22Rv1 (cell line): ENCODE measurements around the gene APC.

Source experiments
- H3K27ac ChIP-seq: fragments of 450-650 bp; 2 replicates; pipeline ENCODE4 v1.5.1; 2017
- ZFX ChIP-seq: fragments of 450-650 bp; IDR thresholded peaks from 2 replicates; pipeline ENCODE4 v1.6.1; 2017; ENCODE audit warnings: antibody characterized with exemption, borderline replicate concordance
- TF ChIP-seq, protein P1 (sequence below): fragments of 450-650 bp; IDR thresholded peaks from 2 replicates; pipeline ENCODE4 v1.5.1; 2017; ENCODE audit warnings: mild to moderate bottlenecking

The APC gene

DNA sequence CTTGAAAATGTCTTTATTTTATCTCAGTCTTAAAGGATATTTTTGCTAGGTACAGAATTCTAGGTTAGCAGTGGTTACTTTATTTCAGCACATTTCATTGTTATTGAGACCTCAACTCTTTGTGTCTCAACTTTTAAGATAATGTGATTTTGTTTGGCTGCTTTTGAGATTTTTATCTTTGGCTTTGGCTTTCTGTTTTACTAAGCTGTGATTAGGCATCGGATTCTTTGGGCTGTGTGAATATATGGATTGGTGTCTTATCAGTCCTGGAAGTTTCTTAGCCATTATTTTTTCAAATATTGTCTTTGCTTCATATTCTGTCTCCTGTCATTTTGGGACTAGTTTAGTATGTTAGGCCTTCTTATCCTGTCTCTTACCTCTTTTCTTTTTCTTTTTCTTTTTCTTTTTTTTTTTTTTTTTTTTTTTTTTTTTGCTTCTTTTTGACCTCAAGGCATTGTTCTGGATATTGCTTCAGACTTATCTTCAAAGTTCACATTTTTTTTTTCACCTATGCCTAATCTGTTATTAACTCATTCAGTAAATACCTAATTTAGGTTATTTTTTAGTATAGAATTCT, 20.1 kb upstream of the APC start:
- H3K27ac ChIP-seq = no peak overlapping the region
- TF ChIP-seq, protein P1, sequence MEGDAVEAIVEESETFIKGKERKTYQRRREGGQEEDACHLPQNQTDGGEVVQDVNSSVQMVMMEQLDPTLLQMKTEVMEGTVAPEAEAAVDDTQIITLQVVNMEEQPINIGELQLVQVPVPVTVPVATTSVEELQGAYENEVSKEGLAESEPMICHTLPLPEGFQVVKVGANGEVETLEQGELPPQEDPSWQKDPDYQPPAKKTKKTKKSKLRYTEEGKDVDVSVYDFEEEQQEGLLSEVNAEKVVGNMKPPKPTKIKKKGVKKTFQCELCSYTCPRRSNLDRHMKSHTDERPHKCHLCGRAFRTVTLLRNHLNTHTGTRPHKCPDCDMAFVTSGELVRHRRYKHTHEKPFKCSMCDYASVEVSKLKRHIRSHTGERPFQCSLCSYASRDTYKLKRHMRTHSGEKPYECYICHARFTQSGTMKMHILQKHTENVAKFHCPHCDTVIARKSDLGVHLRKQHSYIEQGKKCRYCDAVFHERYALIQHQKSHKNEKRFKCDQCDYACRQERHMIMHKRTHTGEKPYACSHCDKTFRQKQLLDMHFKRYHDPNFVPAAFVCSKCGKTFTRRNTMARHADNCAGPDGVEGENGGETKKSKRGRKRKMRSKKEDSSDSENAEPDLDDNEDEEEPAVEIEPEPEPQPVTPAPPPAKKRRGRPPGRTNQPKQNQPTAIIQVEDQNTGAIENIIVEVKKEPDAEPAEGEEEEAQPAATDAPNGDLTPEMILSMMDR = no peak
- no peak for TF ChIP-seq ZFX

DNA sequence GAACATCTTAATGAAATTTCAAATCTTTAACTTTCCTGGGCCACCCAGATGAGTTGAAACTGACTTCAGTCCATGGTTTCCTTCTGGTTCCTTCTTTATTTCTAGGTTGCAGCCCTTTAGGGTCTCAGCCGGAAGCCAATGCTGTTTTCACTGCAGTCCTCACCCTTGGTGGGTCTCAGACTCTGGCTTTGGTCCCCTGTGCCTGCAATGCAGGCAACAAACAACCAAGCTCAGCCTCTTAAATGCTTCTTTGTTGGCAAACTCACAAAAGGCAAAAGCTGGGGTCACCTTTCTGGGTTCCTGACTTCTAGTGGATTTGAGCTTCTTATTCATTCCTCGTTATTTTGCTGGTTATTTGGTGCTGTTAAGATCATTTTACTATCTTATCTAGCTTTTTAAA, 19.3 kb upstream of the APC start:
- TF ChIP-seq ZFX = no peak
- TF ChIP-seq, protein P1 = no peak
- H3K27ac ChIP-seq = no peak overlapping the region

DNA sequence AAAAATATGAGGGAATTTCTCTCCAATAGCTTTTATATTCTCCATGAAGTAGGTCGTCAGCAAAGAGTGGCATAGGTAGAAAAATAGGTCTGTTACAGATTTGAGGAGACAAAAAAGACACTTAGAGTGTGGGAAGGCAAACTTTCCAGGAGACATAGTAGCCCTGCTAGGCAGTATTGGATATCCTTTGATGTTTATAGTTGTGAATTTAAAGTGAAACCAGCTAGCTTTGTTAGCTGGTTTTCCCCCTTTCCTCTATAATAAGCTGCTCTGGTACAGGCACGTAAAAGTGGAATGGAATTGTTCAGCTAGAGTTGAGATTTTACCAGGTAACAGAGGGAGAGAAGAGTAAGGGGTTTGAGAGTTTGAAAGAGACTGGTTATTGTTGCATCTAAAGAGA, 17.1 kb upstream of the APC start:
- TF ChIP-seq, protein P1 = no peak
- no peak for TF ChIP-seq ZFX
- H3K27ac ChIP-seq = no peak overlapping the region

DNA sequence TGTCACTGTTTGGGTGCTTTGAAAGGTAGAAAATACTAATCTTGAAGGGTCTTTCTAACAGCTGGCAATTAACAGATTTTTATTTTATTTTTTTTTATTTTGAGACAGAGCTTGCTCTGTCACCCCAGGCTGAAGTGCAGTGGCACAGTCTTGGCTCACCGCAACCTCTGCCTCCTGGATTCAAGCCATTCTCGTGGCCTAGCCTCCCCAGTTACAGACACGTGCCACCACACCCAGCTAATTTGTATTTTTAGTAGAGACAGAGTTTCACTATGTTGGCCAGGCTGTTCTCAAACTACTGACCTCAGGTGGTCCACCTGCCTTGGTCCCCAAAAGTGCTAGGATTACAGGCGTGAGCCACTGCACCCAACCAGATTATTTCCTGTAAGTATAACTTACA, 12.8 kb upstream of the APC start:
- H3K27ac ChIP-seq = no peak overlapping the region
- TF ChIP-seq, protein P1 = no peak
- TF ChIP-seq ZFX = no peak

DNA sequence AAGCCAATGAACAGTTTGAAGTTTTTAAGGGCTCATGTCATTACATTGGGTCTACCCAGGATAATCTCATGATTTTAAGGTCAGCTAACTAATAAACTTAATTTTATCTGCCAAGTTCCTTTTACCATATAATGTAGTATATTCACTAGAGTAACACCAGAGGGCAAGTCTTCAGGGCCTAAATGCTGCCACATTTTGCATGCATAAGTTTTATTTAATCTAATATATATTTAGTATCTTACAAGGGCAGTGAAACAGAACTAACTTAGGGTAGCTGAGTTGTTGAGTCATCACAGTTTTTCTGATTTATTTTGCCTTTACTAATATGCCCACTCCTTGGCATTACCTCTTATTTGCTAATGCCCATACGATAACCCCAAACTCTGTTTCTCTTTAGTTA, 8.1 kb upstream of the APC start:
- H3K27ac ChIP-seq = no peak overlapping the region
- TF ChIP-seq, protein P1 = no peak
- TF ChIP-seq ZFX = no peak

DNA sequence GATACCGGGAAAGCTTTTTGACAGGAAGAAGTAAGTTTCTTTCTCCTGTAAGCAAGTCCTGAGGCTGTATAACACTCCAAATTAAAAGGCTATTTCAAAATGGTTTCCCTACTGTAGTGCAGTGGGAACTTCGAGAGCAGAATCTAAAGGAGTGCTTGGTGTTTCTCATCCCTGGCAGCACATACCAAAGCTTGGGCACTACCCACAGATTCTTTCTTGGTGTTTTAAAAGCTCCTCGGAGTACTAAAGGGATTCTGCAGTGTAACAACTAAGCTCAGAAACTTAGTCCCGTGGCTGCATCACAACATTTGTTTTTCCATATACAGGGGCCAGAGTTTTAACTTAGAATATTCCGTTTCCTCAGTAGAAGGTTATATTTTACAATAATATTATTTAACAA, 5.6 kb upstream of the APC start:
- H3K27ac ChIP-seq = no peak overlapping the region
- TF ChIP-seq ZFX = no peak
- TF ChIP-seq, protein P1 = no peak

DNA sequence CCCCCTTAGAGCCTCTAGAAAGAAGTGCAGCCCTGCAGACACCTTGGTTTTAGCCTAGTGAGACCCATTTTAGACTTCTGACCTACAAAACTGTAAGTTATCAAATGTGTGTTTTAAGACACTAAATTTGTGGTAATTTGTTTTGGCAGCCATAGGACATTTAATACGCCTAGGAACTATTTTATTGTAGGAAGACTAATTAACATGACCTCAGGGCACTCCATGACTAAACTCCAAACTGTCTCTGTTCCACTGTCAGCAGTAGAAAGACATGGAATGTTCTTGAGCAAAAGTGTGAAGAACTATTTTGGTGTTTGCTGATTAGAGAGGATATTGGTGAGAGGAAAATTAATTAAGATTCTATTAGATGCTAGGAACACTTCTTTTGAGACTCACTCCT, 4.1 kb upstream of the APC start:
- H3K27ac ChIP-seq = no peak overlapping the region
- TF ChIP-seq, protein P1 = no peak
- TF ChIP-seq ZFX = no peak
